ENCODE data around the gene ZYG11B. TPM values are rescaled to one million over a fixed set of nuclear protein-coding genes. Genes with fewer than 3 reads are reported as not detected.
"Not testable (repeated sequence)": the region's sequence is repeated elsewhere in the genome, so short reads cannot be mapped to it uniquely, and the experiment has no call there.

ZYG11B gene
- total RNA-seq, 2 donors from 2014 or later: 38.6 to 65.5 TPM

DNA sequence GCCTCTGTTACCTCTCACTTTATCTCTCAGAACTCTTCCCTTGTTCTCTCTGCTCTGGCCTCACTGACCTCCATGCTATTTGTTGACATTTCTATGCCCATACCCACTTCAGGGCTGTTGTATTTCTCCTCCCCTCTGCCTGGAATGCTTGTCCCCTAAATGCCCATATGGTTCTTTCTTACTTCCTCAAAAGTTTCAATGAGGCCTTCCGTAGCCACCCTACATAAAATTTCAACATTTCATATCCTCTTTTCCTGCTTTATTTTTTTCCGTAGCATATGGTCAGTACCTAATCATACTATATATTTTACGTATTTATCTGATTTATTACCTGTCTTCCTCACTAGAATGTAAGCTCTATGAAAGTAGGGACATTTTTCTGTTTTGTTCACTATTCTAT, 69.2 kb downstream of the ZYG11B start:
- Histone ChIP-seq H3K4me3 (no peak overlapping the region), H3K9me3 (no peaks in the 10 kb centered on the region), H3K36me3 (no peaks in the 10 kb centered on the region), H3K4me1 (replicated peaks) (no peaks in the 10 kb centered on the region), H3K27me3 (replicated peaks; ENCODE audit: insufficient read depth) (no peaks in the 10 kb centered on the region), H3K27ac (no peak overlapping the region)
- no peak for DNase-seq (ENCODE audit: low spot score)
- TF ChIP-seq POLR2A (IDR thresholded peaks at IDR 0.05): no peak
- no peak for TF ChIP-seq POLR2AphosphoS5 (IDR thresholded peaks at IDR 0.05)
- TF ChIP-seq, protein P1, sequence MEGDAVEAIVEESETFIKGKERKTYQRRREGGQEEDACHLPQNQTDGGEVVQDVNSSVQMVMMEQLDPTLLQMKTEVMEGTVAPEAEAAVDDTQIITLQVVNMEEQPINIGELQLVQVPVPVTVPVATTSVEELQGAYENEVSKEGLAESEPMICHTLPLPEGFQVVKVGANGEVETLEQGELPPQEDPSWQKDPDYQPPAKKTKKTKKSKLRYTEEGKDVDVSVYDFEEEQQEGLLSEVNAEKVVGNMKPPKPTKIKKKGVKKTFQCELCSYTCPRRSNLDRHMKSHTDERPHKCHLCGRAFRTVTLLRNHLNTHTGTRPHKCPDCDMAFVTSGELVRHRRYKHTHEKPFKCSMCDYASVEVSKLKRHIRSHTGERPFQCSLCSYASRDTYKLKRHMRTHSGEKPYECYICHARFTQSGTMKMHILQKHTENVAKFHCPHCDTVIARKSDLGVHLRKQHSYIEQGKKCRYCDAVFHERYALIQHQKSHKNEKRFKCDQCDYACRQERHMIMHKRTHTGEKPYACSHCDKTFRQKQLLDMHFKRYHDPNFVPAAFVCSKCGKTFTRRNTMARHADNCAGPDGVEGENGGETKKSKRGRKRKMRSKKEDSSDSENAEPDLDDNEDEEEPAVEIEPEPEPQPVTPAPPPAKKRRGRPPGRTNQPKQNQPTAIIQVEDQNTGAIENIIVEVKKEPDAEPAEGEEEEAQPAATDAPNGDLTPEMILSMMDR (IDR thresholded peaks at IDR 0.05): no peak
- WGBS: 91% methylated on average over 3 of the region's 3 CpGs
- intact Hi-C loops (cut with DNase I): no loop called here

DNA sequence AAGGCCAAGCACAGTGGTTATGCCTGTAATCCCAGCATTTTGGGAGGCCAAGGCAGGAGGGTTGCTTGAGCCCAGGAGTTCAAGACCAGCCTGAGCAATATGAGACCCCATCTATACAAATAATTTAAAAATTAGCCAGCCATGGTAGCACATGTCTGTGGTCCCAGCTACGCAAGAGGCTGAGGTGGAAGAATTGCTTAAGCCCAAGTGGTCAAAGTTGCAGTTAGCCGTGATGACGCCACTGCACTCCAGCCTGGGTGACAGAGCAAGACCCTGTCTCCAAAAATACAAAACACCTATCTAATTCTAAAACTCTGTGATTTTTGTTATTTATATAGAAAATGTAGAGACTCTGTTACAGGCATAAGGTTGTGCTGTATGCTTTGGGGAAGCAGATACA, 72.1 kb downstream of the ZYG11B start:
- Histone ChIP-seq H3K27ac (no peak overlapping the region), H3K9me3 (no peaks in the 10 kb centered on the region), H3K27me3 (replicated peaks; ENCODE audit: insufficient read depth) (no peaks in the 10 kb centered on the region), H3K36me3 (no peaks in the 10 kb centered on the region), H3K4me3 (no peak overlapping the region), H3K4me1 (replicated peaks) (no peaks in the 10 kb centered on the region)
- no peak for TF ChIP-seq POLR2AphosphoS5 (IDR thresholded peaks at IDR 0.05)
- TF ChIP-seq, protein P1 (IDR thresholded peaks at IDR 0.05): no peak
- no peak for TF ChIP-seq POLR2A (IDR thresholded peaks at IDR 0.05)
- intact Hi-C loops (cut with DNase I): no loop called here
- DNase-seq (ENCODE audit: low spot score): no peak
- 92% methylated on average over 3 of the region's 3 CpGs for WGBS

DNA sequence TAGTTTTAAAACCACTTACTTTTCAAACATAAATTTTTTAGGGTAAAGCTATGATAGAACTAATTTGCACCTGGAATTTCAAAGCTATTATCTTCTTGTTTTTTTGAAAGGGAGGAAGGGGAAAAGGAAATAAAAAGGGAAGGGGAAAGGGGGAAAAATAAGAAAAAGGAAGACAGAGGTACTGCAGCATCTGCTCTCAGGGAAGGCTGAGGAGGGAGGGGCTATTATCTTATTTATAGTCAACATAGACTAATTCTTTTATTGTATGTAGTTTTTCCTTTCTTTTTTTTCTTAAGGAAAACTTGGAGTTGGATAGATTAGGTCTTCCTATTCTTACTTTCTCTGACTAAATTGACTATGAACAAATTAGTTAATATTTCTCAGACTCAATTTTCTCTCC, 74.8 kb downstream of the ZYG11B start:
- no peaks in the 10 kb centered on the region for H3K9me3 ChIP-seq
- H3K4me3 ChIP-seq: no peak overlapping the region
- H3K27ac ChIP-seq: no peak overlapping the region
- intact Hi-C loops (cut with DNase I): no loop called here
- TF ChIP-seq POLR2A (IDR thresholded peaks at IDR 0.05) (no peak), POLR2AphosphoS5 (IDR thresholded peaks at IDR 0.05) (no peak)
- TF ChIP-seq, protein P1 (IDR thresholded peaks at IDR 0.05): no peak
- no peaks in the 10 kb centered on the region for H3K4me1 ChIP-seq (replicated peaks)
- DNase-seq (ENCODE audit: low spot score): no peak
- H3K27me3 ChIP-seq (replicated peaks; ENCODE audit: insufficient read depth): no peaks in the 10 kb centered on the region
- H3K36me3 ChIP-seq: no peaks in the 10 kb centered on the region

DNA sequence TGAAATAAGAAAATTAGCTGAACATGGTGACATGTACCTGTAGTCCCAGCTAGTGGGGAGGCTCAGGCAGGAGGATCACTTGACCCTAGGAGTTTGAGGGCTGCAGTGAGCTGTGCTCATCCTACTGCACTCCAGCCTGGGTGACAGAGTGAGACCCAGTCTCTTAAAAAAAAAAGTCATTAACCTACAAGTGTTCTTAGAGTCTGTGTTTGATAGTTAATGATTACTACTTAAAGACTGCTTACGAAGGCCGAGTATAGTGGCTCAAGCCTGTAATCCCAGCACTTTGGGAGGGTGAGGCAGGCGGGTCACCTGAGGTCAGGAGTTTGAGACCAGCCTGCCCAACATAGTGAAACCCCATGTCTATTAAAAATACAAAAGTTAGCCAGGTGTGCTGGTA, 77.8 kb downstream of the ZYG11B start:
- intact Hi-C loops (cut with DNase I); H3K27ac ChIP-seq; H3K27me3 ChIP-seq (replicated peaks; ENCODE audit: insufficient read depth); H3K4me3 ChIP-seq; H3K36me3 ChIP-seq; H3K4me1 ChIP-seq (replicated peaks); H3K9me3 ChIP-seq; DNase-seq (ENCODE audit: low spot score): not testable (repeated sequence)
- WGBS: 91% methylated on average over 3 of the region's 3 CpGs

DNA sequence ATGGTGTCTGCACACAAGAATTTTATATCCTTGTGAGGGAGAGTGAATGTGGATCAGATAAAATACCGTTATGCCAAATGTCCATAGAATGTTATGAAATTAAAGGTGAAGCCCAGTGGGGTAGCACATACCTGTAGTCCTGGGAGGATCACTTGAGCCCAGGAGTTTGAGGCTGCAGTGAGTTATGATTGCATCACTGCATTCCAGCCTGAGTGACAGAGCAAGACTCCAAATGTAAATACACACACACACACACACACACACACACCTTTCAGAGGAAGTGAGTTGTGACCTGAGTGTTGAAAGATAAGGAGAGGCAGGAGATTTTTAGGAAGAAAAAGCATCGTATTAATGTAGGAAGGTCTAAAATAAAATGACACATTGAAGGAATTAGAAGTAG, 88.2 kb downstream of the ZYG11B start:
- no peaks in the 10 kb centered on the region for H3K36me3 ChIP-seq
- 87% methylated on average over 2 of the region's 2 CpGs for whole genome bisulfite sequencing
- no peaks in the 10 kb centered on the region for H3K27me3 ChIP-seq (replicated peaks; ENCODE audit: insufficient read depth)
- DNase-seq (ENCODE audit: low spot score): no peak
- no peak overlapping the region for H3K4me3 ChIP-seq
- intact Hi-C loops (cut with DNase I): no loop called here
- H3K27ac ChIP-seq: no peak overlapping the region
- H3K4me1 ChIP-seq (replicated peaks): no peaks in the 10 kb centered on the region
- no peak for TF ChIP-seq POLR2AphosphoS5 (IDR thresholded peaks at IDR 0.05)
- TF ChIP-seq, protein P1 (IDR thresholded peaks at IDR 0.05): no peak
- H3K9me3 ChIP-seq: no peaks in the 10 kb centered on the region

DNA sequence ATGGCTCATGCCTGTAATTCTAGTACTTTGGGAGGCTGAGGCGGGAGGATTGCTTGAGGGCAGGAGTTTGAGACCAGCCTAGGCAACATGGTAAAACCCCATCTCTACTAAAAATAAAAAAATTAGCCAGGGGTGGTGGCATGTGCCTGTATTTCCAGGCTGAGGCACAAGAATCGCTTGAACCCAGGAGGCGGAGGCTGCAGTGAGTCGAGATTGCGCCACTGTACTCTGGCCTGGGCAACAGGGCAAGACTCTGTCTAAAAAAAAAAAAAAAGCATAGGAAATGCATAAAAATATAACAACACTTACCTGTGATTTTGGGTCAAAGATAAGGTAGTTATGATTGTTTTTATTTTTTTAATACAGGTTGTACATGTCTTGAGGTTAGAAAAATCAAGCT, 94.6 kb downstream of the ZYG11B start:
- H3K27me3 ChIP-seq (replicated peaks; ENCODE audit: insufficient read depth); intact Hi-C loops (cut with DNase I); H3K36me3 ChIP-seq; H3K4me1 ChIP-seq (replicated peaks); H3K27ac ChIP-seq; DNase-seq (ENCODE audit: low spot score); H3K4me3 ChIP-seq; H3K9me3 ChIP-seq: not testable (repeated sequence)
- 96% methylated on average over 5 of the region's 5 CpGs for WGBS
